GM21390 (cell line): ENCODE measurements around the gene RALGPS1.
"Not testable (repeated sequence)": the region's sequence is repeated elsewhere in the genome, so short reads cannot be mapped to it uniquely, and the experiment has no call there.

ENCODE experiments used
- ATAC-seq: cut with Tn5 transposase; IDR thresholded peaks from one replicate; pipeline ENCODE4 v1.9.1; 2021; ENCODE audit not compliant: unreplicated experiment

The RALGPS1 gene

DNA sequence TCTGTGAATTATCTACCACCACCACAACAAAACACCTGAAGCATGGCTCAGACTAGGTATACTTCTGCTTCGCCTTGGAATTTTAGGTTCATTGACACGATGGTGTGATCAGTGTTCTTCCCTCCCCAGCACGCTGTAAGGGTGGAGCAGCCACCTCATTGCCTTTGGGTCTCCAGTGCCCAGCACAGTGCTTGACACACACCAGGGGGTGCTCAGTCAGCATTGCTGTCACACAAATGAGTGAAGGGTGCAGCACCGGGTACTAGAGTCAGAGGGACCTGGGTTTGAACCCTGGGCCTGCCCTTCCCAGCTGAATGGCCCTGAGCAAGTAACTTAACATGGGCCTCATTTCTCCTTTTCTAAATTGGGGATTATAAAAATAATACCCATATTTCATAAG, 217.8 kb downstream of the RALGPS1 start:
- no peak for ATAC-seq

DNA sequence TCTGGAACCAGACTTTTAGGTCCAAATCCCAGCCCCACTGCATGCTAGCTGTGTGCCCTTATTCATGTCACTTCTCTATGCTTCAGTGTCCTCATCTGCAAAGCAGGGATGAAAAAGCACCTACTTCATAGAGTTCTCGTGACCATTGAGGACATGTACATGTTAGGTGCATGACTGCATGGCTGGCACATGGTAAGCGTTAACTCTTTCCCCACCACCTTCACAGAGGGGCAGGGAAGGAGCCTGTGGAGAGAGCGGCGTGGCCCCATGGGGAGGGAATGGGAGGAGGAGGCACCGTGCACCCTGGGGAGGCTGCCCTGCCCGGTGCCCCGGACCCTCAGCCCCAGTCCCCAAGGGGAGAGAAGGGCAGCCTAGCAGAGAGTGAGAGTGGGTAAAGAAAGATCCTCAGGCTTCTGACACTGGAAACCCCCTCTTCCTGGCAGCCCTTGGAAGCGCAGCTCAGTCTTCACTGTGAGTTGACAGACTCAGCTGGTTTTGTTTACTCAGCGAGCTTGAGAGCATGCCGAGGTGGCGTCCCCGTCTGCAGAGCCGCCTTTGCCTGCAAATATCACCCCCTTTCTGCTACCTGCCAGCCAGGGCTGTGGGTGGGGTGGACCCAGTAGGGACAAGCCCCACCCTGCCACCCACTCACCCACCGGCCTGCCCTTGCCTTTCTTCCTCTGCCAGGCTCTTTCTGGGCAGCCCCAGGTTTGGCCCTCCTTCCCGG, 218.5 kb downstream of the RALGPS1 start:
- no peak for ATAC-seq

DNA sequence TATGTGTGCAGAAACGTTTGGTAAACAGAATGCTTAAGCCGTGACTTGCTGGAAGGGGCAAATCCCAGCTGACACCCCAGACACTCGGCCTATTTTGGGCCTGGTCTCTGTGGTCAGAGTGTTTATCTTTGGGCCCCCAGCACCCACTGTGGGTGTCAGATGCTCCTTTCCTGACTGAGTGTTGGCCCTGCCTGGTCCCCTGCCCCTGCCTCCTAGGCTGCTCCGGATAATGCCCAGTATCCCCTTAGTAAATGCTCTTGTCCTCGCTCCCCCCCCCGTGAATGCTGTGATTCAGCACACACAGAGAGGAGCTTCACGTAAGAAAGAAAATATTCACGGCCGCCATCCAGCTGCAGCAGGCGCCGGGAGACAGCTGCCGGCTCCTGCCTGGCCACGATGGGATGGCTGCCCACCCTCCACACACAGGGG, 219.2 kb downstream of the RALGPS1 start:
- no peak for ATAC-seq

DNA sequence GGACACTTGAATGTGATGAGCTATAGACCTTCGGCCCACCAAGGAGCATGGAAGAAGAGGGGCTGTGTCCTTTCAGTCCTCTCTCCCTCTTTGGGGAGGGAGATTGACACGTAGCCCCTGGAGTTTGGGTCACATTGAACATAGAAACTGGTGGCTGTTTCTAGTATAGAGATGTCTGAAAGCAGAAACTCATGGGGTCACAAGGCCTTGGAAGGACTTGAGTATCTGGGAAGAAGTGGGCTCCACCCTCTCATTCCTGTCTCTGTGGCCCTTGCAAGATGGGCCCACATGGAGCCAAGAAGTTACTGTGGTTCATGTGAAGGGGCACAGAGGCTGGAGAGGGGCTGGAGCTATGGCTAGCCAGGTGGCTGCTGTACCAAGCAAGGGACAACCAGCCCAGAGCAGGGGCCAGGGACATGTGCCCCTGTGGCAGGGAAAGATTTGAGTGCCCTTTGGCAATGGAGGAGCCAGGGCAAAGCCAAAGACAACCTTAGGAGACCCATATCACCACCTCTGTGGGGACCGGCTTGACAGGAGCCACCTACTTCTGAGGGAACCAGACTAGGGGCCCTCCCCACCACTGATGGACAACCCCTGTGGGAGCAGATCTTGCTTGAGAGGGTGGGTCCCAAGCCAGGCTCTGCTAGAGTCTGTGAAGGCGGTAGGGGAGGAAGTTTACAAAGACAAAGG, 220.6 kb downstream of the RALGPS1 start:
- no peak for ATAC-seq

DNA sequence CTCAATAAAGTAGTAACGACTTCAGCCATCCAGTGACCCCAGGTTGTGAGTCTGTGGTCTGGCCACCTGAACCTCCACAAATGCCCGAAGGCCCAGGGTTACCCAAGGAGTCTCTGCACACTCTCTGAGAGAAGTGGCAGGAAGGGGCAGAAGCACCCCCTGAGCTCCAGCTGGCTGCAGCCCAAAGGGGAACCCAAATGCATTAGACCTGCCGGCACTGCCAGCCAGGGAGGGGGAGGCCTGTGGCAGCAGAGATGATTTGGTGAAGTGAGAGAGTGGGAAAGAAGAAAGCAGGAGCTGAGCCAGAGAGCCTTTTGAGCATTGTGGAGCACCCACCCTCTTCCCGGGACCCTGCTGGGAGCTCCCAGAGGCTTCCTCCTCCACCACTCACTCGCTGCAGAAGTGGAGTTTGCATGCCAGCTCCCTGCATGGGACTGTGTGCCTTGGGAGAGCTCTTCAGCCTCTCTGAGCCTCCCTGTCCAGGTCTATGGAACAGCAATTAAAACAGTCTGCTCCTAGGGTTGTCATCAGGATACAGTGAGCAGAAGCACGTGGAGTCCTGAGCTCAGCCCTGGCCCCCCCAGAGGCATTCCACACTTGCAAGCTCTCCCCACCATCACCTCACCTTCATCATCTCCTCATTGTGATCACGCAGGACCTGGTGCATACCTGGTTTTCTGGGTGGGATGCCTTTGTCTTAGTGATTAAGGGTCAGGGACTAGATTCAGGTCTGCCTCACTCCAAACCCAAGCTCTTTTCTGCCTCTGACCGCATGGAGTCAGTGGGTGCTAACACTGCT, 221.7 kb downstream of the RALGPS1 start:
- no peak for ATAC-seq

DNA sequence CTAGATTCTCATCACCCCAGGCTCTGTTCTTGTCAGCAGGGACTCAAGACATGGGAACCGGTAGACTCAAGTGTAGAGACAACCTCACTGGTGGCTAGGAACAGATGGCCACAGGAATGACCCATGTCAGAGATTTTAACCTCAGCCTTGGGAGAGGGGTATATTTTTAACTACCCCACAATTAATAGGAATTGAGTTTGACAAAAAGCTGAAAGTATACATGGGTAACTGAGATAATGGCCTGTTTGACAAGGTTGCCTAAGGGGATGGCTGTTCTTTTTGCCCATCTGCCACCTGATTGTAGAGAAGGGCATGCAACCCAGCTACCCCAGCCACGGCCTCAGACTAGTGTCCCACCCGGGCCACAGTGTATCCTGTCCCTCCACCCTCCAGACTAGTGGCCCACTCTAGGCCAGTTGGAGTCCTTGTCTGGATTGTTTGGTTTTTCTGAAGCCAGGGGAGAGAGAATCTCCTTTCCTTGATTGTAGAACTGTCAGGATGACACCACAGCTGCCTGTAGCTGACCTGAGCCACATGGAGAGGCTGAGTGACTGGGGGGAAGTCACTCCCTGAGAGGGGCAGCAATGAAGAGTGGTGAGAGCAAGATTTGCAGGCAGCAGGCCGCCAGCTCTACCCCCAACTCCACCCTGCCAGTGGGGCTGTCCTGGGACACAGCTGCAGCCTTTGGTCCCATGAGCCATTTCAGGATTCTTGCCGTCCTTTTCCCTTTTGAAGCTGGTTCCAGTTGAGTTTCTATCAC, 222.5 kb downstream of the RALGPS1 start:
- ATAC-seq: no peak

DNA sequence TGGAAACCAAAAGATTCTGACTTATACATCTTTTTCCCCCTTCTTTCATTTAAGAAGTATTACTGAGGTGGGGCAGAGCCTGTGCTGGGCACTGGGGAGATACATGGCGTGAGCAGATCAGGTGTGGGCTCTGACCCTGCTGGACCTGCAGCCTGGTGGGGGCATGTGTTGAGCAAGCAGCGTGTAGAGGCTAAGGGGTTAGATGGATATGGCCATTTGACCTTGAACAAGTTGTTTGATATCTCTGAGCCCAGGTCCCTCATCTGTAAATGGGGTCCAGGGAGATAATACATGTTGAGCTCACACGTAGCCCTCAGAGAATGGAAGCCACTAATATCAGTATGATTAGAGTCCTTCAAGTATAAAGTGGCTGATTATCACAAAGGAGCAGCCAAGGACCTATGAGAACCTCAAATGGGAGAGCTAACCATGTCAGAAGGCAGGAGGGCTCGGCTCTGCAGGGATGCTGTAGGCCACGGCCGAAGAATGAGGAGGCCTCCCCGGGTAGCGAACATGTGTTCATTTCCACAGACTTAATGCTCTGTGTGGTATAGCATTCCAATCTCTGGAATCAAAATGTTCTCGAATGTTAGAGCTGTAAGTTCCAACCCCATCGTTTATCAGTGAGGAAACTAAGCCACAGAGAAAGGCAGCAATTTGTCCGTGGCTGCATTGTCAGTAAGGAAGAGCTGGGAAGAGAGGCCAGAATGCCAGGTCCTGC, 223.2 kb downstream of the RALGPS1 start:
- ATAC-seq: no peak

DNA sequence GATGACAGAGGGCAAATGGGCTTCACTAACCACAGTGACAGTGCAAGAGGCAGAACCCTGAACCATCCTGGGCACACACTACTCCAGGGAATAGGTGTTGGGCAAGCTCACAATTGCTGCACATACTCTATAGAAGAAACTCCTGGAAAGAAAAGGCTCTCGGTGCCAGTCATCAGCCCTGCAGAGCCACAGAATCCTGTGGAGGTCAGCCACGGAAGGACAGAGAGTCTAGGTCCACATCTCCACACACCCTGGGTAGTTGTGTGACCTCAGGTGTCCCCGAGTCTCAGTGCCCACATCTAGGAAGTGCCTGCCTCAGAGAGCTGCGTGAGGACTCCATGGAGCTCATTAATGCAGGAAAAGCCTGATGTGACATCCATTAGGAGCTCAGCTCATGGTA, 223.9 kb downstream of the RALGPS1 start:
- ATAC-seq: no peak

DNA sequence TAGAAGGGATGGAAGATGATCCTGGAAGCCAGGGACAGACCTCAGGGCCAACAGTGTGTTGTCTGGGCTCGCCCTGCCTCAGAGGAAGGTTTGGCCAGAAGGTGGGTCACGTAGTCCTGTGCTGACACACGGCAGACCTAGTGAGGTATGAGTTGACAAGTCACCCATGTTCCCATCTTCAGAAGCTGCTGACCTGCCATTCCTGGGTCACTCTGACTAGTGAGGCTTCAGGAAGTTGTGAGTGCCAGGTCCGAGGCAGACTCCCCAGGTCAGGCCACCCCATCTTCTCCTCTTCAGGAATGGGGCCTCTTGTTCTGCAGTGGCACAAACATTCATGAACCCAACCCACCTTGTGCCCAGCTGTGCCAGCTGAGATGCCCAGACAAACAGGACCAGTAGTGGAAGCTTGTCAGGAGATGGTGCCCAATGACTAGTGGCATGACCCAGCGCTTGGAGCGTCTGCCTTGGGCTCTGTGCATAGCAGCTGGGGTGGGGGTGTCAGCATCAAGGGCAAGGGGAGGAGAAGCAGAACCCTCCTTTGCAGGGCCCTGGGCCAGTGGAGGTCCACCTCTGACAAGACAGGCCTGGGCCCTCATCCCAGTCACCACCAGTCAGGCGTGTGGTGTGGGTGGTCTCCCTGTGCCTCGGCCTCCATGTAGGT, 224.6 kb downstream of the RALGPS1 start:
- no peak for ATAC-seq

DNA sequence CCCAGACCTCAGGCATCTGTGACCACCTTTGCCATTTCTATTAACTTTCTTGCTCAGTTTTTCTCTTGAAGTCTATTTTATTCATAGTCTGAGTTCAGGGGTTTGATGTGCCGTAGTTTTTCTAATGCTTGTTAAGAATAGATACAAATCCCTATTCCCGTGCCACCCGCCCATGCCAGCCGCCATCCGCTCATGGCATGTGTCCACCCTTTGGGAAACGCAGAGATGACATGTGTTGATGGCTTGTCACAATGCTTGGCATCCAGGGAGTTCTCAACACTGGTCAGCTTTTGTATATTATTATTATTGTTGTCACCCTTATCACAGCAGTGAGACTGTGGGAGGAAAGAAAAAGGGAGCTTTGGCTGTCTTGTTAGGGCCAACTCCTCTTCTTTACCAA, 225.2 kb downstream of the RALGPS1 start:
- ATAC-seq: no peak

DNA sequence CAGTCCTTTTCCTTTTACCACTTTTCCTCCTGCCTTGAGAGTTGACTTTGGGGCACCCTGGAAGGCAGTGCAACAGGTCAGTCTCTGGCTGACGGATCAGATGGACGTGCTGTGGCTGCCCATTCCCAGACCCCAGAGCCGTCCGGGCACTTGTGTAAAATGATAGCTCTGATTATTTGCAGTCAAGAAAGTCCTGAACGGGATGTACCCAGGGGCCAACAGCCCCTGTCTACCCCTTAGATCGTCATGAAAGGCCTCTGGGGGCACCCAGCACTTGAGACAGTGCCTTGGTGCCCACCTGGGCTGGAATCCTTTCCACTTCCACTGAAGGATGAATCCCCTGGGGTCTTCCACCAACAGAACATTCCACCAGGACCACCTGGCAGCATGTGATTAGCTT, 225.6 kb downstream of the RALGPS1 start:
- ATAC-seq: no peak

DNA sequence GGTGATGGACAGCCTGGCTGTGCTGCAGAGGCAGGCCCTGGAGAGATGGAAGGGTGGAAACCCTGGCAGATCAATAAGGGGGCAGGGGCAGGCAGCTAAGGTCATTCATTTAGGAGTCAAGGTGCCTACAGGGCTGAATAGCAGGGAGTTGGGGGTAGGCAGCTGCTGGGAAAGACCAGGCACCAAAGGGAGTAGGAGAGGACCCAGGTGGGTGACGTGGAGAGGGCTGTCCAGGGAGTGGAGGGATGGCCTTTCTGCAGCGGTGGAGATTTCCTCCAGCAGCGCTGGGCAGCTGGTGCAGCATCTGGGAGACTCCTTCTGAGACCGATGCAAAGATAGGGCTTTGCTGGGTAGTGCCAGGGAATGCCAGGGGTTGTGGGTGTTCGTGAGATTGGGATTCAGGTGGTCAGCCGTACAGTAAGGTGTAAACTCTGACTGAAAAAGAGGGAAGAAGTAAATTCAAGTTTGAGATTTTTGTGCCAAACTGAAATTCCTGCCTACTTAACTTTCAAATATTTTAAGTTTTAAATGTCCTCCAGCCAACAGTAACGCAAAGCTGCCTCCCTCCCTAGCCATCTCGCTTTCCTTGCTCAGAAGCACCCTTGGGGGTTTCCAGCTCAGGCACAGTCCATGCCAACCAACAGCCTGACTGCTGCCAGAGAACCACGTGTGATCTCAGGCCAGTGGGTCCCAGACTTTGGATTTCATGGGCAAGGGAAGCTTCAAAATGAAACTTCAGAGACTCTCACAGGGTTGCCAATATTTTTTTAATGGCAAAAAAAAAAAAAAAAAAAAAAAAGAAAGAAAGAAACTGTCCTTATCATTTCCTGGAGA, 226.5 kb downstream of the RALGPS1 start:
- ATAC-seq: no peak

DNA sequence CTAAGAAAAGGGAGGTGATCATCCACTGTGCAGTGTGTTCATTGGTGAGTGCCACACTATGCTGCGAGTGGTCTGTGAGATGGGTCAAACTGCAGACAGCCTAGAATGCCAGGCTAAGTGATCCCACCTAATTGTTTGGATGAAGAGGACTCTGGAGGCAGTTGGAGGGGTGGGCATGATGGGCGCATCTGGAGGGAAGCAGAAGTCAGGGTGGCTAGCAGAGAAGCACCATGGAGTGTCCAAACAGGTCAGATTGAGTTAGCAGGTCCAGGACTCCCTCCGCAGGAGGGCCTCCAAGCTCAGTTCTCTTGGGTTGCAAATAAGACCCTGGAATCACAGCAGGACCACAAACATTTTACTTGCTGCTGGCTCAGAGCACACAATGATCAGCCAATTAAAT, 227.7 kb downstream of the RALGPS1 start:
- ATAC-seq: no peak

DNA sequence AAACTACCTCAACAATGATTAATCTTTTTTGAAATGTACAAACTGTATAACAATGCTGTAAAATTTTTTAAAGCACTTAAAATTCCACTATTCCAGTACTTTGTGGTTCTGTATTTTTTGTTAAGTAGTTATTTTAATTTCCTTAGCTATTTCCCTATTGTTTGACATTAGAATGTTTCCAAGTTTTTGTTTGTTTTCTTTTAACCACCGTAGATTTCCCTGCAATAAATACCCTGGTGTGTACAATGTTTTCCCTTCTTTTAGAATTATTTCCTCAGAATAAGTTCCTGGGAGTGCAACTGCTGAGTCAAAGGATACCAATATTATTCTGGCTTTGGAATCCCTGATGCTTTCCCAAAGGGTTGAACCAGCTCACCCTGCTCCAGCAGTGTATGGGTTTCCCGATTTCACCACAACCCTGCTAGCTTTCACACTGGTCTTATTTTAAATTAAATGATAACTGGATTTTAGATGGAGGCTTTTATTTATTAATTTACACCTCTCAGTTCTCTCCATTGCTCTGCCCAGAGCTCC, 228.4 kb downstream of the RALGPS1 start:
- ATAC-seq: no peak

DNA sequence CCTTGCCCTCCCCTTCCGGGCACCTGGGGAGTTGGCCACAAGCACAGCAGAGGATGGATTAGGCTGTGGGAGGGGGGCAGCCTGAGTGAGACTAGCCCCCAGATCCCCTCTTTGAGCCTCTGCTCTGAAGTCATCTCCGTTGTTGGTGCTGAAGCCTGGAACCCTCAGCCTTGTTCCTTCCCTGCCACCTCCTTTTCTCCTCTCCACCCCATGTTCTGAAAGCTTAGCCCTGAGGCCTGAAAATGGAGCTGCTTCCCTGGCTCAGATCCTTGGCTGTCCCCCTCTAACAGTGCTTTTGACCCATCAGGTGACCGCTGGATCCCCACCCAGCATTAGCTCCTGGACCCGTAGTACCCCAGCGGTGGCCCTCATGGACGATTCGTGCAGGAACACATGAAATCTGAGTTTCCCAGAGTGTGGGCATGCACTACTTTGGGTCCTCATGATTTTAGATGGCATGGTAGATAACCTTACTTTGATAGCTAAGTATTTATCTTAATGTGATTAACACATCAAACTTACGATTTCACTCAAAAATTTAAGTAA, 229.4 kb downstream of the RALGPS1 start:
- no peak for ATAC-seq

DNA sequence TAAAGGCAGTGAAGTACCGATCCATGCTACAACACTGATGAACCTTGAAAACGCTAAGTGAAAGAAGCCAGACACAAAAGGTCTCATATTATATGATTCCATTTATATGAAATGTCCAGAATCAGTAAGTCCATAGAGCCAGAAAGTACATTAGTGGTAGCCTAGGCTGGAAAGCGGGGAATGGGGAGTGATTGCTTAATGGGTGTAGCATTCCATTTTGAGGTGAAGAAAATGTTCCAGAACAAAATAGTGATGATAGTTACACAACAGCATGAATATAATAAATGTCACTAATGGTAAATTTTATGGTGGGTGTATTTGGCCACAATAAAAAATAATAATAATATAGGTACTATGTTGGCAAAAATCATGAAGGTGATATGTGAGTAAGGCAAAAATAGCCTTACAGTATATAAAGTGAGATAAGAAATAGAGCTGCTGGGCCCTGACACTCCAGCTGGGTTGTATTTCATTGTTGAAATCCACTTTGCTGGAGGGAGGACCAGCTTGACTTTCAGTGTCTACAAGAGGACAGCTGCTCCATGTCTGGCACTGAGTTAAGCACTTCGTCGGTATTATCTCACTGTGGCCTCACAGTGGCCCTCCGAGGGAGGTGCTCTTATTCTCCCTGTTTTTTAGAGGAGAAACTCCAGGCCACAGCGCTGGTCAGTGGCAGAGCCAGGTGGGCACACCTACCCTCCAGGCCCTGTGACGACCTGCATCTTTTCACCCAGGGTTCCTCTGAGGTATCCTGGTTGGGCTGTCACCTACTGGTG, 230.3 kb downstream of the RALGPS1 start:
- no peak for ATAC-seq

DNA sequence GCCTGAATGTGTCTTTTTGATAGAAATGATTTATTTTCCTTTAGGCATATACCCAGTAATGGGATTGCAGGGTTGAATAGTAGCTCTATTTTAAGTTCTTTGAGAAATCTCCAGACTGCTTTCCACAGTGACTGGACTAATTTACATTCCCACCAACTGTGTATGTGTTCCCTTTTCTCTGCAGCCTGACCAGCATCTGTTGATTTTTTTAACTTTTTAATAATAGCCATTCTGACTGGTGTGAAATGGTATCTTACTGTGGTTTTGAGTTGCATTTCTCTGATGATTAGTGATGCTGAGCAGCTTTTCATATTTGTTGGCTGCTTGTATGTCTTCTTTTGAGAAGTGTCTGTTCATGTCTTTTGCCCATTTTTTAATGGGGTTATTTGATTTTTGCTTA, 232.3 kb downstream of the RALGPS1 start:
- not testable (repeated sequence) for ATAC-seq

DNA sequence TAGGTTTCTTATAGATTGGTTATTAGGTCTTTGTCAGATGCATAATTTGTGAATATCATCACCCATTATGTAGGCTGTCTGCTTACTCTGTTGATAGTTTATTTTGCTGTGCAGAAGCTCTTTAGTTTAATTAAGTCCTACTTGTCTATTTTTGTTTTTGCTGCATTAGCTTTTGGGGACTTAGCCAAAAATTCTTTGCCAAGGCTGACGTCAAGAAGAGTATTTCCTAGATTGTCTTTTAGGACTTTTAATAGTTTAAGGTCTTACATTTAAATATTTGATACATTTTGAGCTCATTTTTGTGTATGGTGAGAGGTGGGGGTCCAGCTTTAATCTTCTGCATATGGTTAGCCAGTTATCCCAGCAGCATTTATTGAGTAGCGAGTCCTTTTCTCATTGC, 232.7 kb downstream of the RALGPS1 start:
- no peak for ATAC-seq
